Prostate gland (tissue), 2 donors: ENCODE measurements around the gene PMFBP1. TPM values are rescaled to one million over a fixed set of nuclear protein-coding genes. Genes with fewer than 3 reads are reported as not detected.

Experiments used
- DNase-seq: peaks from one replicate; pipeline ENCODE4 v3.0.0-alpha.2; 2019; ENCODE audit warnings: low spot score
- H3K27ac ChIP-seq, 2 donors: fragments of 200-600 bp; sonication (generic); 2 replicates each; pipeline ENCODE4 v1.5.1; 2017 to 2019
- H3K27me3 ChIP-seq: fragments of 200-600 bp; sonication (generic); replicated peaks from 2 replicates; pipeline ENCODE4 v1.5.1; 2019; ENCODE audit not compliant: insufficient read depth
- H3K36me3 ChIP-seq, 2 donors: fragments of 200-600 bp; sonication (generic); 1 replicate in 1 of 2; 2 replicates in 1 of 2; pipeline versions ENCODE4 v1.5.1 to v1.8.1; 2017 to 2019
- H3K4me1 ChIP-seq: fragments of 200-600 bp; sonication (generic); replicated peaks from 2 replicates; pipeline ENCODE4 v1.5.1; 2019
- H3K4me3 ChIP-seq, 2 donors: fragments of 200-600 bp; sonication (generic); 2 replicates each; pipeline ENCODE4 v1.5.1; 2017 to 2019
- H3K9me3 ChIP-seq: fragments of 200-600 bp; sonication (generic); 2 replicates; pipeline ENCODE4 v1.5.1; 2017
- CTCF ChIP-seq, 4 experiments: fragments of 200-600 bp in 2 of 4; fragments of 450-650 bp in 2 of 4; sonication (generic) in 2 of 4; IDR thresholded peaks; 1 replicate in 3 of 4; 2 replicates in 1 of 4; pipeline ENCODE4 v1.5.1; 2016 to 2019; ENCODE audit warnings: antibody characterized with exemption in 4 of 4, mild to moderate bottlenecking in 2 of 4, moderate library complexity in 2 of 4
- POLR2A ChIP-seq: fragments of 450-650 bp; IDR thresholded peaks from one replicate; pipeline ENCODE4 v1.6.1; 2016; ENCODE audit warnings: antibody characterized with exemption, mild to moderate bottlenecking
- POLR2AphosphoS5 ChIP-seq: sonication (generic); formaldehyde crosslinking; IDR thresholded peaks from one replicate; pipeline ENCODE4 v1.6.1; 2017; ENCODE audit warnings: antibody characterized with exemption
- WGBS: methylation state at CpG from one replicate; pipeline ENCODE4 v1.1.5; 2018; 5-methylcytosine and 5-hydroxymethylcytosine counted together
- intact Hi-C: fragments of 100-400 bp; cut with DNase I; formaldehyde crosslinking; loops from one replicate; pipeline ENCODE4 v1.14.2; 2022
- total RNA-seq, 2 donors: library from RNA; depleted of rRNA; stranded (reverse); fragments of >200 nt; gene quantifications; one replicate each; pipeline ENCODE4 v1.1.0, GENCODE V29; 2016

The PMFBP1 gene
- total RNA-seq, 2 donors from 2014 or later = 1.7 to 5.2 TPM

- peaks cover 21 to 28% of the 10 kb centered on the region in 2 donors for H3K36me3 ChIP-seq
- TF ChIP-seq CTCF (IDR thresholded peaks at IDR 0.05) (no peak), POLR2AphosphoS5 (no peak), POLR2A (no peak)
- intact Hi-C loops = no loop called here
- DNase-seq = no peak
- no peaks in the 10 kb centered on the region for H3K27me3 ChIP-seq
- 88% methylated on average over 7 of the region's 7 CpGs for WGBS
- no peak overlapping the region for H3K27ac ChIP-seq
- H3K9me3 ChIP-seq = no peaks in the 10 kb centered on the region
- H3K4me1 ChIP-seq = no peaks in the 10 kb centered on the region
- no peak overlapping the region for H3K4me3 ChIP-seq
These were observed 58.9 kb downstream of the PMFBP1 start for GRCh38 chr16:72112906-72113615.

- Histone ChIP-seq H3K9me3 (no peaks in the 10 kb centered on the region), H3K4me3 (no peak overlapping the region), H3K4me1 (no peaks in the 10 kb centered on the region), H3K36me3 (peaks cover 26 to 35% of the 10 kb centered on the region in 2 donors), H3K27ac (no peak overlapping the region), H3K27me3 (no peaks in the 10 kb centered on the region)
- intact Hi-C loops = no loop called here
- 92% methylated on average over 15 of the region's 15 CpGs for WGBS
- no peak for DNase-seq
- TF ChIP-seq CTCF (IDR thresholded peaks at IDR 0.05) (no peak), POLR2AphosphoS5 (no peak), POLR2A (no peak)
These were observed 59.5 kb downstream of the PMFBP1 start for GRCh38 chr16:72112452-72112792.

GRCh38 chr16:72111657-72112451 lies 60.1 kb downstream of the PMFBP1 start:
- Histone ChIP-seq H3K4me1 (no peaks in the 10 kb centered on the region), H3K27ac (no peak overlapping the region), H3K36me3 (peaks cover 29 to 40% of the 10 kb centered on the region in 2 donors), H3K9me3 (no peaks in the 10 kb centered on the region), H3K27me3 (no peaks in the 10 kb centered on the region), H3K4me3 (no peak overlapping the region)
- TF ChIP-seq CTCF (IDR thresholded peaks at IDR 0.05) (no peak), POLR2A (no peak), POLR2AphosphoS5 (no peak)
- DNase-seq = no peak
- intact Hi-C loops = no loop called here
- 85% methylated on average over 19 of the region's 19 CpGs for WGBS

GRCh38 chr16:72110662-72111615 lies 61.0 kb downstream of the PMFBP1 start:
- intact Hi-C loops = no loop called here
- TF ChIP-seq POLR2AphosphoS5 = no peak
- no peaks in the 10 kb centered on the region for H3K4me1 ChIP-seq
- no peaks in the 10 kb centered on the region for H3K9me3 ChIP-seq
- DNase-seq = no peak
- 95% methylated on average over 21 of the region's 23 CpGs for WGBS
- H3K27ac ChIP-seq = no peak overlapping the region
- peaks cover 29 to 49% of the 10 kb centered on the region in 2 donors for H3K36me3 ChIP-seq
- H3K4me3 ChIP-seq = no peak overlapping the region
- no peaks in the 10 kb centered on the region for H3K27me3 ChIP-seq
